ENCODE measurements around the gene DUSP2.

Gene DUSP2

DNA sequence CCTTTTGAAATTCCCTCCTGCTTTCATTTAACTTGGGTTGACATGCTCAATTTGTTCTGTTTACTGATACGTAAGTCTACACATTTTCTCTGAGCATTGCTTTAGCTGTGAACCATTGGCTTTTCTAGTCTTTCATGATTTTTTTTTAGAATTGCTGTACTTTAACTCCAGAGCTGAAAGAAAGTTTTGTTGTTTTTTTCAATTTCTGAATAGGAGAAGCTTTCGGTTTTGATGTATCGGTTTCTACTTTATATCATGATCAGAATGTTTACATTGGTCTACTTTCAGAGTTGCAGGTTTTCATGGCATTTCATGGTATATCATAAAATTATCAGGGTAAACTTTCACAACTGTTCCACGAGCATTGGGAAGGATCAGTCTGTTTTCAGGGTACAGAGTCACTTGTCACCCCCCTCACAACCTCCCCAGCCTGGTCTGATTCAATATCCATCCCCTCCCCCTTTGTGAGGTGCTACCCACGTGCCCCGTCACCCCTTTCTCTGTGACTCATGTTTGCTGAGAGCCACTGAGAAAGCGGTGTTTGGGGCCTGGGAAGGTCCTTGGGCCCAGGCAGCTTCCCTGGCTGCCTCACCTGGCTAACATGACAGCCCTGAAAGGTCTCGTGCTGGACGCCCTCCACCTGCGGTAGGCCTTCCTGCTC, 14.0 kb downstream of the DUSP2 start:
- DNase-seq: no peak

DNA sequence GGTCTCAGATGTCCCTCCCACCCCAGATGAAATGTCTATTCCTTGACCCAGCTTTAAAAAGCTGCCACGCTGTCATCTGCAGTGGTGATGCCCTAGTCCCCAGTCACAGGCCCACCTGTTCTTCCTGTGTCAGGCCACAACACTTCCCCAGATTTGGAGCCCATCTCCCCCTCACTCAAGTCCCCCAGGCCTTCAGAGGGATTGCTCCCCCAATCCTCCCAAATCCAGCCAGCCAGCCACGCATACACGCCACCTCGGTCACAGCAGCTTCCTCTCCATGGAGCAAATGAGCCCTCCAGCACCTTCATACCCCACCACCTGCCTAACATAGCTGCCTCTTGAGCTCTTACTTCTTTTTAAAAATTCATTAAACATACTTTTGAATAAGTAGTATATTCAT, 14.8 kb downstream of the DUSP2 start:
- DNase-seq: no peak

DNA sequence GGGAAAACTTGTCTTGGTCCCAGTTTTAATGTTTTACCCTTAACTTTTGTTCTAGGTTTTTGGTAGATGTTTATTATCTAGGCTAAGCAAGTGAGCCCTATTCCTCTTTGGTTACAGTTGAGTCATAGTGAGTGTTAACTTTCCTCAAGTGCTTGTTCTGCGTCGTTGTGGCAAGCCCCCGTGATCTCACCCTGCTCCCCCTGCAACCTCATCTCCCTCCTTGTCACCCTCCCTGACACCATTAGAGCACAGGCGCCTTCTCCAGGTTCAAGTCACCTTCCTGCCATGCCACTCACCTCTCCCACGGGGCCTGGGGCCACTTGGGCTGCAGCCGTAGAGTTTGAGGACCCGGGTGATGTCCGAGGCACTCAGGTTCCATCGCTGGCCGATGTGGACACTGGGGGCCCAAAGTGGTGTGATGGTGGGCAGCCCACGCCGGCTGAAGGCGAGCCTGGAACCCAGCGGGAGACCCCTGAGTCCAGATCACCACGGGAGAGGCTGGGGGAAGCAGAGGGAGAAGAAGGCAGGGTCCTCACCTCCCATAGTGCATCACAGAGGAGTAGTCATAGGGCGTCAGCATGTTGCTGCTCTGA, 15.6 kb downstream of the DUSP2 start:
- DNase-seq: no peak

DNA sequence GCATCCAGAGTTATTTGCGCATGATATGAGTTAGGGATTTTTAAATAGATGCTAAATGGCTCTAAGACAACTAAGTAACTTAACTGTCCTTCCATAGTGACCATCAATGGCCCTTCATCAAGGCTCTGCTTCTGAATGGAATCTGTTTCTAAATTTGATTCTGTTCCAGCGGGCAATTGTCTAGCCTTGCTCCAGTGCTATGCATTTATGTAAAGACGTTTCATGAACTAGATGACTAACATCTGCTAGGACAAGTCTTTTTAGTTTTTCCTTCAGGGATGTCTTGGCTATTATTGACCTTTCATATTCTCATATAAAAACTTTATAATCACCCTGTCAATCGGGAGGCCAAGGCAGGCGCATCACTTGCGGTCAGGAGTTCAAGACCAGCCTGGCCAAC, 16.8 kb downstream of the DUSP2 start:
- no peak for DNase-seq

DNA sequence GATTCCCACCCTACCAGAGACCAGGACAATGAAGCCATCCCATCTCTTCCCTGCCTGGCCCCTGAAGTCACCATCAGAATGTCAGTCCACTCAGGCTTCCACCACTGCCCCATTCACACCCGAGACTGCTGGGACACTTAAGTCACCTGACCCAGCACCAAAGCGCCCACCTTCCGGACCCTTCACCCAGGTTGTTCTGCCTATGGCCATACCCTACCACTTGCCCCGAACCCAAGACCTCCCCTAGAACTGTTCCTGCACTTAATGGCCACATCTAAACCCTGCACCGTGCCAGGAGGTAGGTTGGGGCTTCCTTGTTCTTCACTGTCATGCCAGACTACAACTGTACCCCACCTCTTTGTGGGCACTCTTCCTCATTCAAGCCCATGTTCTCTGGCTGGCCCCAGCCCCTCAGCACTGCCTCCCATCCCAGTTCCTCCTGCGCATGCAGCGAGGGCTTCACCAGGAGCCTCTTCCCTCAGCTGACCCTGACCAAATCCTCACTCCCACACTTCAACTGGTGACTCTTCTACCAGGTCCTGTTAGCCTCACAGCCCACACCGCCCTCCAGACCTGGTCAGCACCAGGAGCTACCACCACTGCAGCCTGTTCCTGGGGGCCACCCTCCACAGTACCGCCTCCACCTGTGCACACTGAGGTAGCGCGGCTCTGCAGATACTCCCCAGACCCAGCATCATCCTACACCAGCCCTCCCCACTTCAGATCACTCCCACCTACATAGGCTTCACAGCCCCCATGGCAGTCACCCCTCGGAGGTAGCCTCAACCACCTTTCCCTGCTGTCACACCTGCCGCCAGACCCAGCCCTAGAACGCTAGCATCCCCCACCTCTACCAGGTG, 20.6 kb downstream of the DUSP2 start:
- no peak for DNase-seq

DNA sequence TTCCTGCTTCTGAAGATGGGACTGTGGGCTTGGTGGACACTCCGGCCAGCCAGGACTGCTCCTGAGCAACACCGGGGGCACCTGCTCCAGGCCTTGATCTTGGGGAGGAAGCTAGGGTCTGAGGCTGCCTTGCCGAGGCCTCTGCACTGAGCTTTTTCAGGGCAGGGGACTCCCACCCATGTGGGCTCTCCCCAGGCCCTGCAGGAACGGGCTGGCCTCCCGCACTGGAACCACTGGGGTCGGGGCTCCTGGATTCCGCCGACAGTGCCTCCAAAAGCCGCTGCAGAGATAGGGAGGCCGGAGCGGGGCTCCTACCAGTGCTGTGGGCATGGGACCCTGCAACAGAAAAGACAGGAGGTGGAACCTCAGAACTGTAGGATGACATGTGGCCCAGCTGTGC, 21.3 kb downstream of the DUSP2 start:
- DNase-seq: no peak

DNA sequence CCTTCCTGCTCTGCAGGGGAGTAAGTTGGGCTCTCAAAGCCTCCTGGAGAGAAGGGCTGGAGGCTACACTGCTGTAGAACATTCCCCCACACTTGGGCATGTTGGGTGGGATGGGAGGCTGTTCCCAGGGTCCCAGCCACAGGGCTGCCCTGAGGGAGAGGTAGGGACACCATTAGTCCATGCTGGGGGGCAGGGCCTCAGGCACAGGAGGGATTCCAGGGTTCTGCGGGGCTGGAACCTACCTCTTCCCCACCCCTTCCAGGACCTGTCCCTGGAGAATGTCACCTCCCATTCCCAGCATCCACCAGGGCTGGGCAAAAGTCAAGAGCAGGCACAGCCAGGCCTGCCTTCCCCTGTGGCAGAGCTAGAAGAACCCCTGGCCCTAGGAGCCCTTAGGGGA, 21.9 kb downstream of the DUSP2 start:
- DNase-seq: no peak

DNA sequence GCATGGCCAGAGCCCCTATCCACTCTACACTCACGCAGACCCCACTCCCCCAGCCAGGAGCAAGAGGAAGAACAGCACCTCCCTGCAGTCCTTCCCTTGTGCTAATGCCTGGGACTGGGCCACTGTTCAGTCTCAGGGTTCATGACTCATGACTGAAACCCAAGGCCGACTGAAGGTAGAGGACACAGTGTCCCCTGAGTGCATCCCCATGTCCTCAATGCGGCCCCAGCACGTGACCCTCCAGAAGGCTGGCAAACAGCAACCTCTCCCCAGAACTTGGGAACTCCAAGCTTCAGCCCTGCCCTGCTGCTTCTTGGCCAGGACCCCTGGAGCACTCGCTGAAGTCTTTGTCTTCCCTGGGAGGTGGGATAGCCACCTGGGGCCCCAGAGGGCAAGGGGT, 22.8 kb downstream of the DUSP2 start:
- no peak for DNase-seq

DNA sequence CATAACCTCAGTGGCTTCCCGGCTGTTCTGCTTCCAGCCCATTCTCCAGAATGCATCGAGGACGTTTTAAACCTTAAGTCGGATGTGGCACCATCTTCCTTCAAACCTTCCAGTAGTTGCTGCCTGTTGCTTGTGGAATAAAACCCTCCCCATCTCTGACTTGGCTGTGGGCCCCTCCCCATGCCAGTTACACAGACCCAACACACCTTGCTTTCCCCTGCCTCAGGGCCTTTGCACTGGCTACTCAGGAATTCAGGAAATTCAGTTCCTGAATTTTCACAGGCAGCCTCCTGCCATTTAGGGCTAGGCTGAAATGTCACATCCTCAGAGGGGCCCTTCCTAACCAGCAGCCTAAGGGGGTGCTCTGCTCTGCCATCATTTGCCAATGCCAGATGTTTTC, 23.8 kb downstream of the DUSP2 start:
- DNase-seq: no peak

DNA sequence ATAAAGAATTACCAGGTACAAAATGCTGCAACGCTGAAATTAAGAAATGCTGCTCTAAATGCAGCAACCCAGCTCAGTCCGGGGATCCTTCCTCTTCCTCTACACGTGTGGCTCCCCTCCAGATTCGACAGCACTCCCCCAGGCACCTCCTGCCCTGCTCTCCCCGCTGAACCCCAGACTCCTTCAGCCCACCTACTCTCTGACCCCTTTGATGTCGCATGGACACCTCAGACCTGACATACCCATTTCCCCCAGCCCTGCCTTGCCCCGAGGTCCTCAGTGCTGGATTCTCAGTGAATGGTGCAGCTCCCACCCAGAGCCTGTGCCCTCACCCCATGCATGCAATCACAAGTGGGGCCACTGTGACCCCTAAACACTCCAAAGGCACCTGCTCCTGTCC, 24.2 kb downstream of the DUSP2 start:
- no peak for DNase-seq

DNA sequence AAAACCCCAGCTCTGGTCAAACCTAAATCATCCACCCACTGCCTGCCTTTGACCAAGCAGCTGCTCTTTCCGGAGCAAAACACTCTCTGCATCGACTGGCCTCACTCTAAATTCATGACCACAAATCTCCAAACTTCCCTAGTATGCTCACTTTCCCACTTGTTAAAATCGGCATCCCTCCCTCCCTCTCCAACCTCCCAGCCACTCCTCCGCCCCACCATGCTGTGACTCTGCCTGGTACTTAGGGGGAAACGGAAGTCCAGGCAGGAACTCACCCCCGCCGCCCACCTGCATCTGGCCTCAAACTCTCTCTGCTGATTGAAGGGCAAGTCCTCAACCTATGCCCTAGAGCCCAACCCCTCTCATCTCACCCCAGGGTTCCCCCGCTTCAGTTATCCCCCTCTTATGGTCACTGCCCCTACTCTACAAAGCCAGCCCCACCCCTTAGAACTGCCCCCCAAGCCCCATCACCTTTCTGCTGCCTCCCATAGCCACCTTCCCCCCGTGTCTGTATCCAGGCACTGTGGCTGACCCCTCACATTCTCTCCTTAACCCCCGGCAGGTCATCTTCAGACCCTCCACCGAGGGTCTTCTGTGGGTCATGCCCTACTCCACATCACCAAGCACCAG, 25.0 kb downstream of the DUSP2 start:
- DNase-seq: no peak

DNA sequence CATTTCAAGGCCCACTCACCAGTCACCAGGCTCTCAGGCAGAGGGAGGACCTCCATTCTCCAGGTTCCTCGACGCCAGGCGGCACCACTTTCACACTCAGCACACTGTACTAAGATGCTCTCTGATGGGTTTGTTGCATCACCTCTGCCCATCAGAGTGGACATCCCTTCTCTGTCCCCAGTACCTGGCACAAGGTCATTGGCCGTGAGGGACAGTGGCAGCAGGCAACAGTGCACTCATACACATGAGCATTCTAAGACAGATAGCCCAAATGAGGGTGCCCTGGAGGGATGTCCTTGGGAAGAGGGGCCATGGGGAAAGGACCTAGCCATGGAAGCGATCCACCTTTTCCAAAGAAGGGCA, 25.9 kb downstream of the DUSP2 start:
- no peak for DNase-seq

DNA sequence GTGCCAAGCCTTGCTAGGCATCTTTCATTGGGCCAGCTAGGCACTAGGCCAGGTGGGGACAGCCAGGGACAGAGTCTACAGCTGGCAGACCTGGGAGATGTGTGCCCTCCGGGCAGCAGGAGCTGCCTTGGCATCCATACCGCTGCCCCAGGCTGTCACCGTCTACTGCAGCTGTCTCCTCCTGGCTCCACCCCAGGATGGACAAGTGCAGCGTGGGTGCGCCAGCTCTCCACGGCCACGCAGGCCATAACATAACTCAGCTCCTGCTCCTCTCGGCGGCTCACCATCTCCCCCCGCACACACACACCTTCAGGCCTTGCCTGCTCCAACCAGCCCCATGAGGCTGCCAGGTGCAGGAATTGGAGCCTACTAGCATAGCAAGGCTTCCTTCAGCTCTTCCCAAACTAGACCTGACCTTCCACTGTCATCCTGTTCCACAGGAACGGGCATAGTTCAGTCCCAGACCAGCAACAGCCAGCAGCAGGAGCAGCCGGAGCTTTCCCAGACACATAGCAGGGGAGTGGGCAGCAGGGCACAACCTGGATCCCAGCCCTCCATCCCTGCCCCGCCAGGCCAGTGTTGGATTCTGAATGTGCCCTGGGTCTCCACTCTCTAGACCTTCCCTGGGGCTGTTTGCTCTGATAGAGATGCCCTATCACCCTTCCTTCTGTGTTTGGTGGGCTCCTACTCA, 26.4 kb downstream of the DUSP2 start:
- no peak for DNase-seq

DNA sequence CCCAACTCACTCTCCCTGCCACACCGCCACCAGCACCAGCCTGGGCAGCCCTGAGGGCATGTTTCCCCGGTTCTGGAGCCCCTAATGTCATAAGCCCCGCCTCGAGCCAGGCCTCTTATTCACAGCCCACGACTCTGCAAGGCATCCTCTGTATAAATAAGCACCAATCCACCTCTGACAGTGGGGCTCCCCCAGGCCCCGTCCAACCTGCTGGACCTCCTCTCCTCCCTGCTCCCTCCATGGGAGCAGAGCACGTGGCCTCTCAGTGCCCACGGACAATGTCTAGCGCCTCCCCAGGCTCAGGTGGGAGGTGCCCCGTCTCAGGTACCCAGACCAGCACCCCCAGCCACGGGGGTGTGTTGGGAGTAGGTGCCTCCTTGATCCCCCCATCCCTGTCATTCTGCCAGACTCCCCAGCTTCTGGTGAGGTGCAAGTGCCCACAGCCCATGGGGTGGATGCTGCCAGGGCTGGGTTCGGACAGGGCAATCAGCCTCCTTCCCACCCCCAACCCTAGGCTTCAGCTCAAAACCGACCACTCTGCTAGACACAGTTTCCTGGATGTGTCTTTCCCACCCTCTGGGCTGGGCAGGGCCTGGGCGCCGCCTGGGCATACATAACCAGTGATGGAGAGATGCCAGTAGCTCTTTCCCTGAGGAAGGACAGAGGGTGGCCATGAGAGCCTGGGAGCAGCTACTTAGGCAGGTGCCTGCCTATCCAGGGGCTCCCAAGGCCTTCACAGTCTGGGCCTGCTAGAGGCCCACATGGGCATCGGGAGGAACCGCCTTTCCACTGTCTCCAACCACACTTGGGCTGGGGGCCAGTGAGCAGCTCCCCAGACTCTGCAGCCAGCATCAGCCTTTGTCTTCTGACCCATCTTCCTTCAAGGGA, 27.3 kb downstream of the DUSP2 start:
- DNase-seq: no peak

DNA sequence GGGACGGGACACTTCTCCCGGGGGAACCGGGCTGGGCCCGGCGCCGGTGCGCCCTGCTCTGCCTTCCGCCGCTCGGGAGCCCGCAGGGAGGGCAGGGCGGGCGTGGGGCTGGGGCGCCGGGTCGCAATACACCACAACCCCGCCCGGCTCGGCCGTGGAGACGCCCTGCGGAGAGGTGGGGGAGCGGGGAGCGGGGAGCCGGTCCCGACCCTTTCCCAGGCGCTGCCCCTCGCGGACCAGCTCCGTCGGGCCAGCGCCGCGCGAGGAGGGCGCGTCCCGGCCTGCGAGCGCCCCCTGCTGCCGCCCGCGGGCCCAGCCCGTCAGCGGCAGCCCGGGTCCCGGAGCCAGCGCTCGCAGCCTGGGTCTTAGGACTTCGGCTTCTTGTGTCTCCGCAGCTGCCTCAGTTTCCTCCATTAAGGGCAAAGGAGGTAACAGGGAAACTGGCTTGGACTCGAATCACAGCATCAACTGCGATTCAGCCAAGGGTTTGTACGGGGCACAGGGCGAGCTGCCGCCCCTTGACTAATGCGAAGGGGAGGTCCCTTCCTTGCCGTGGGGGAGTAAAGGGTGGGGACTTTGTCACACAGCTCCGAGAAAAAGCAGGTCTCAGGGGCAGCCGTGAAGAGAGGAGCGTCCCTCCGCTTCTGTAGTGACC, 28.2 kb downstream of the DUSP2 start:
- peak; percentile 33 for DNase-seq

DNA sequence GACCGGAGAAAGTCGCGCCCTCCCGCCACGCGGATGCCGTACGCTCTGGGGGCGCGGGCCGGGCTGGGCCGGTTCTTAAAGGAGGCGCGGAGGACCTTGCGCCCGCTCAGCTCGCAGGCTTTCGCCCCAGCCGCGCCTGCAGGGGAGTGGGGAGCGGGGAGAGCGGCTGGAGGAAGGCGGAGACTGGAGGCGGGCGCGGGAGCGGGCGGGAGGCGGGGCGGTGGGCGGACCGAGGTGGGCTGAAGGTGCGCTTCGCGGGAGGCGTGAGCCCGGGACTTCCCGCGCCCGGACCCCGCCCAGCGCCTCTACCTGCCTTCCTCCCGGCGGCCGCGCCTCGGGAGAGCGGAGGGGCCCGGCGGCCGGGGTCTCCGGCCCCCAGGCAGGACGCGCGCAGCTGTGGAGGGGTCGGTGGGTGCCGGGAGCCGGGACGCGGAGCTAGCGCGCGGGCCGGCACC, 28.8 kb downstream of the DUSP2 start, which contains the start of gene ADRA2B:
Gene ADRA2B, minus strand, starts transcription at position 148 of the 455 bp plus-strand sequence. CDS start 422 bp downstream, outside the sequence.
- peak; percentile 64 for DNase-seq

DNA sequence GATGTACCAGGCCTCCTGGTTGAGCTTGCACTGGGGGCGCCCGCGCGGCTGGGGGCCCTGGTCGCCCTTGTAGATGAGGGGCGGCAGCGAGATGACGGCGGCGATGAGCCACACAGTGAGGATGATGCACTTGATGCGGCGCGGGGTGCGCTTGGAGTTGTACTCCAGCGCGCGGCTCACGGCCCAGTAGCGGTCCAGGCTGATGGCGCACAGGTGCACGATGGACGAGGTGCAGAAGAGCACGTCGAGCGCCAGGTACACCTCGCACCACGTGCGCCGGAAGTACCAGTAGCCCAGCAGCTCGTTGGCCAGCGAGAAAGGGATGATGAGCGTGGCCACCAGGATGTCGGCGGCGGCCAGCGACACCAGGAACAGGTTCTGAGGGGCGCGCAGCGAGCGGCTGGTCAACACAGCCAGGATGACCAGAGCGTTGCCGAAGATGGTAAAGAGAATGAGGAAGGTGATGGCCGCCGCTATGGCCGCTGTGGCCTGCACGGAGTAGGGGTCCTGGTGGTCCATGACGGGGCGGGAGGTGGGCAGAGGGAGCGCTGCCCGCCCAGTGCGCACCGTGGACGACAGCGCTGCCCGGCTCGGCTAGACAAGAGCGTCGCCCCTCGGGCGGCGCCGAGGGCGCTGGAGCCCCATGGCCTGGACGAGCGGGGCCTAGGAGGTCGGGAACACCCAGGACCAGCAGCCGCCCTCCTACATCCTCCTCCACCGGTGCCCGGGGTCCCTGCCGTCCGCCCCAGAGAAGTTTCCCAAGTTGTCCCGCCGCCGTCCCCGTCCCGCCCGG, 29.4 kb downstream of the DUSP2 start:
- no peak for DNase-seq

DNA sequence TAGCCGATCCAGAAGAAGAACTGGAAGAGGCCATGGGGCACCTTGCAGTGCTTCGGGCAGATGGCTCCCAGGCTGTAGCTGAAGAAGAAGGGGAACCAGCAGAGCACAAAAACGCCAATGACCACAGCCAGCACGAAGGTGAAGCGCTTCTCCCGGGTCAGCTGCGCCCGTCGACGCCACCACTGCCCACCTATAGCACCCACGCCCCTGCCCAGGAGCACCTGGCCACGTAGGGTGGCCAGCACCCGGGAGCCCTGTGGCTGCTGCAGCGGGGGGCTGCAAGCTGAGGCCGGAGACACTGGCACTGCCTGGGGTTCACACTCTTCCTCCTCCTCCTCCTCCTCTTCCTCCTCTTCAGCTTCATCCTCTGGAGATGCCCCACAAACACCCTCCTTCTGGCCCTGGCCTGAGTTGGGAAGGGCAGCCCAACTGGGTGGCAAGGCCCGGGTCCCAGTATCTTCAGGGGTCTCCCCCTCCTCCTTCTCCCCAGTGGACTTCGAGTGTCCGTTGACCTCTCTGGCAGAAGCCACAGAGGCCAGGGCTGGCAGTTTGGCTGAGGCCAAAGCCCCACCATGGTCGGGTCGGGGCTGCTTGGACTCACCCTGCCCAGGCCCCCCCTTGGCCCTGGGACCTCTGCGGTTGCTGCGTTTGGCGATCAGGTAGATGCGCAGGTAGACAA, 30.2 kb downstream of the DUSP2 start:
- no peak for DNase-seq

DNA sequence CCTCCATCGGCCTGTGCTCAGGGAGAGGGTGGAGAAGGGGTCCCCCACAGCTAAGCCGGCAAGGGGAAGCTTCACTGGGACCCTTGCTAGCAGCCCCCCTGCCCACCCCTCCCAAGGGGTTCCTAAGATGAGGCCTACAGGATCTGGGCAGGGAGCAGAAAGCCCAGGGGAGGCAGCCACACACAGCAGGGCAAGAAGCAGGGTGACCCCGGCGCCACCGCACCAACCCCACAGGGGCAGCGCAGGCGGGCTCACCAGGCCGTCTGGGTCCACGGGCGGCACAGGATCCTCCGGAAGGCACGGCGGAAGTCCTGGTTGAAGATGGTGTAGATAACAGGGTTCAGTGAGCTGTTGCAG, 30.7 kb downstream of the DUSP2 start:
- DNase-seq: no peak

DNA sequence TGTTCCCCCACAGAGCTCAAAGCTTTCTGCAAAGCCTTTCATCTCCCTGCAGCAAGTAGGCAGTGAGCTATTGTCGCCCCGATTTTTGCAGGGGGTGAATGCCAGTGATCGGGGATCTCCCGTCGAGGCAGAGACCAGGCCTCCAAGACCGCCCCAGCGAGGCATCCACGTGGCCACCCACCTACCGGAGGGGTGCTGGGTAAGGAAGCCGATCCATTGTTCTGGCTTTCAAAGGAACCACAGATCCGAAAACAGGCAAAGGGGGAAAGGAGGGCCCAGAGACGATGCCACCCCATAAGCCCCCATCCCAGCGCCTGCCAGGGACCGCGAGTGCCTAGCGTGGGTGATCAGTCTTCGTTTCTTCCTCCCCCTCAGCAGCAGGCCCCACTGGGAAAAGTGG, 31.3 kb downstream of the DUSP2 start:
- DNase-seq: no peak
